Left ventricle myocardium superior (tissue), 1 donor: ENCODE results near the gene COL2A1. TPM values are rescaled to one million over a fixed set of nuclear protein-coding genes. Genes with fewer than 3 reads are reported as not detected.

Experiments used
- ATAC-seq: fragments of 200-7000 bp; cut with Tn5 transposase; one replicate; pipeline ENCODE4 v1.9.1; 2020; ENCODE audit warnings: mild to moderate bottlenecking, moderate library complexity
- DNase-seq: peaks from one replicate; pipeline ENCODE4 v3.0.0-alpha.2; 2020
- intact Hi-C: fragments of 100-400 bp; cut with micrococcal nuclease; formaldehyde crosslinking; loops from one replicate; pipeline ENCODE4 v1.11.0; 2022
- total RNA-seq: library from RNA; stranded (reverse); fragmentation: NEBNext Ultra II Directional; extraction: Animal tissue kit (Norgen Biotek cat#: 25700); gene quantifications from one replicate; pipeline ENCODE4 v1.2.1, GENCODE V29; 2021
- donor health status: DM: no; HTN: yes; CAD: no; lungs with severe emphysema.

Gene COL2A1
- total RNA-seq, 1 donor from 2014 or later = 0.25 TPM

GRCh38 chr12:47980779-47981495 is 23.3 kb downstream of the COL2A1 start:
- intact Hi-C loops = no loop called here
- ATAC-seq (no peak), DNase-seq (no peak)

- DNase-seq (no peak), ATAC-seq (no peak)
- intact Hi-C loops = no loop called here
Observed at GRCh38 chr12:47980197-47980596, 24.1 kb downstream of the COL2A1 start.

GRCh38 chr12:47979686-47980085 is 24.6 kb downstream of the COL2A1 start:
- intact Hi-C loops = no loop called here
- ATAC-seq (no peak), DNase-seq (no peak)

- intact Hi-C loops = no loop called here
- ATAC-seq (no peak), DNase-seq (no peak)
Observed at GRCh38 chr12:47979166-47979565, 25.1 kb downstream of the COL2A1 start.

- intact Hi-C loops = no loop called here
- ATAC-seq (no peak), DNase-seq (no peak)
Observed at GRCh38 chr12:47978598-47978873, 25.7 kb downstream of the COL2A1 start.

GRCh38 chr12:47977772-47978597 is 26.3 kb downstream of the COL2A1 start:
- ATAC-seq (no peak), DNase-seq (no peak)
- intact Hi-C loops = no loop called here

GRCh38 chr12:47977046-47977771 is 27.1 kb downstream of the COL2A1 start:
- intact Hi-C loops = no loop called here
- ATAC-seq = no peak
- no peak for DNase-seq

- intact Hi-C loops = no loop called here
- ATAC-seq (no peak), DNase-seq (no peak)
Observed at GRCh38 chr12:47975816-47976215, 28.5 kb downstream of the COL2A1 start.

- DNase-seq (no peak), ATAC-seq (no peak)
- intact Hi-C loops = no loop called here
Observed at GRCh38 chr12:47975036-47975620, 29.1 kb downstream of the COL2A1 start.

GRCh38 chr12:47973870-47974269 is 30.4 kb downstream of the COL2A1 start:
- DNase-seq (no peak), ATAC-seq (no peak)
- intact Hi-C loops = no loop called here

- no peak for ATAC-seq
- DNase-seq = no peak
- intact Hi-C loops = no loop called here
Observed at GRCh38 chr12:47972895-47973294, 31.4 kb downstream of the COL2A1 start.

- ATAC-seq (no peak), DNase-seq (no peak)
- intact Hi-C loops = no loop called here
Observed at GRCh38 chr12:47970843-47971242, 33.4 kb downstream of the COL2A1 start.

GRCh38 chr12:47969845-47970244 is 34.4 kb downstream of the COL2A1 start:
- intact Hi-C loops = no loop called here
- DNase-seq (no peak), ATAC-seq (peak; percentile 75)

GRCh38 chr12:47967461-47968321 is 36.6 kb downstream of the COL2A1 start:
- DNase-seq = no peak
- intact Hi-C loops = no loop called here
- ATAC-seq = peak; percentile 11

- intact Hi-C loops = no loop called here
Observed at GRCh38 chr12:47965581-47965980, 38.7 kb downstream of the COL2A1 start.

GRCh38 chr12:47964106-47964728 is 40.1 kb downstream of the COL2A1 start:
- intact Hi-C loops = no loop called here
- ATAC-seq (no peak), DNase-seq (no peak)

More at GRCh38 chr12:47965581-47965980, 38.7 kb downstream of the COL2A1 start:
- no peak for ATAC-seq
- no peak for DNase-seq

- peak; percentile 96 for DNase-seq
- ATAC-seq = peak; percentile 95
- intact Hi-C loops = no loop called here
Observed at GRCh38 chr12:47963340-47964040, 40.8 kb downstream of the COL2A1 start, which contains the start of gene TMEM106C. TSS of gene TMEM106C (plus strand) at chr12:47963596. CDS start at chr12:47964237, 641 bp downstream.

GRCh38 chr12:47962198-47962597 is 42.1 kb downstream of the COL2A1 start:
- DNase-seq (no peak), ATAC-seq (no peak)
- intact Hi-C loops = no loop called here
